K562 (cell line): ENCODE results near the gene ORM1. TPM values are rescaled to one million over a fixed set of nuclear protein-coding genes. Genes with fewer than 3 reads are reported as not detected.

Experiments used
- ATAC-seq: fragments of 200-7000 bp; cut with Tn5 transposase; 3 replicates; pipeline ENCODE4 v1.9.1; 2020; ENCODE audit warnings: moderate library complexity
- BruUV-seq: library from RNA; stranded (reverse); fragments of 400-500 nt; replicated peaks from 2 replicates; lab custom pipeline; 2021; lab: Mats Ljungman, UMichigan
- CTCF ChIA-PET: fragments of 300-600 bp; formaldehyde crosslinking; extraction: SDS; loops from one replicate; lab custom pipeline; 2021; ENCODE audit warnings: low intra/inter-chr PET ratio; lab: Yijun Ruan, JAX
- POLR2A ChIA-PET: fragments of 300-600, 350-650 bp; sonication (Branson Sonifier 250); formaldehyde crosslinking; extraction: SDS; loops from one replicate; lab custom pipeline; 2021; ENCODE audit warnings: antibody characterized with exemption, inconsistent platforms; lab: Yijun Ruan, JAX
- DNase-seq, 4 experiments: peaks; one replicate each; pipeline versions ENCODE4 v3.0.0 to v3.0.0-alpha.2; 2011 to 2018; ENCODE audit warnings: low spot score in 3 of 4, mixed read lengths in 3 of 4; ENCODE audit errors: extremely low read depth in 1 of 4
- FAIRE-seq: peaks from 2 replicates; lab custom pipeline; 2011; peaks lifted over from hg19 to GRCh38; lab: Jason Lieb, UNC
- H2AFZ ChIP-seq: 2 replicates; pipeline ENCODE4 v1.6.0; 2011; ENCODE audit warnings: low read depth, low read length, control low read depth, inconsistent platforms
- H3K27ac ChIP-seq: fragments of 200-600 bp; 3 replicates; pipeline ENCODE4 v1.8.0; 2011; ENCODE audit warnings: low read depth, mild to moderate bottlenecking, control low read depth, inconsistent platforms, low read length, moderate library complexity, mixed read lengths; ENCODE audit errors: extremely low read depth
- H3K27me3 ChIP-seq, 2 experiments: fragments of 300-600 bp in 1 of 2; 2 replicates in 1 of 2; 3 replicates in 1 of 2; pipeline versions ENCODE4 v1.6.0 to v1.8.0; 2011; ENCODE audit warnings: inconsistent platforms in 2 of 2, low read length in 2 of 2, mild to moderate bottlenecking in 1 of 2, mixed read lengths in 1 of 2, moderate library complexity in 1 of 2; ENCODE audit not compliant: control insufficient read depth in 2 of 2, insufficient read depth in 2 of 2
- H3K36me3 ChIP-seq: fragments of 300-600 bp; 3 replicates; pipeline ENCODE4 v1.8.0; 2011; ENCODE audit warnings: mild to moderate bottlenecking, low read length, inconsistent platforms; ENCODE audit not compliant: control insufficient read depth, insufficient read depth
- H3K4me1 ChIP-seq, 2 experiments: fragments of 200-600 bp in 1 of 2; replicated peaks in 1 of 2; 2 replicates in 1 of 2; 3 replicates in 1 of 2; pipeline versions ENCODE4 v1.5.1 to v1.8.0; 2011; ENCODE audit warnings: inconsistent platforms in 2 of 2, low read length in 2 of 2, mild to moderate bottlenecking in 1 of 2, mixed read lengths in 1 of 2, moderate library complexity in 1 of 2; ENCODE audit not compliant: control insufficient read depth in 2 of 2, insufficient read depth in 2 of 2
- H3K4me2 ChIP-seq: 2 replicates; pipeline ENCODE4 v1.6.1; 2011; ENCODE audit warnings: low read length, control low read depth, inconsistent platforms, mixed read lengths; ENCODE audit not compliant: insufficient read depth
- H3K4me3 ChIP-seq: fragments of 200-600 bp; sonication (generic), shearing (Covaris generic); 2 replicates; pipeline ENCODE4 v1.5.1; 2016; ENCODE audit warnings: control low read depth, inconsistent platforms
- H3K79me2 ChIP-seq: fragments of 200-600 bp; 3 replicates; pipeline ENCODE4 v1.8.0; 2011; ENCODE audit warnings: low read length, inconsistent platforms; ENCODE audit not compliant: control insufficient read depth, insufficient read depth
- H3K9ac ChIP-seq, 2 experiments: 2 replicates each; pipeline versions ENCODE4 v1.6.0 to v1.6.1; 2011; ENCODE audit warnings: low read depth in 2 of 2, low read length in 2 of 2, control low read depth in 1 of 2, inconsistent platforms in 1 of 2, mild to moderate bottlenecking in 1 of 2, mixed read lengths in 1 of 2; ENCODE audit not compliant: insufficient read depth in 1 of 2
- H3K9me1 ChIP-seq: one replicate; pipeline ENCODE4 v1.6.0; 2011; ENCODE audit warnings: inconsistent platforms, mild to moderate bottlenecking, low read length, moderate library complexity; ENCODE audit not compliant: control insufficient read depth, insufficient read depth
- H3K9me3 ChIP-seq: replicated peaks from 2 replicates; pipeline ENCODE4 v1.5.1; 2011; ENCODE audit warnings: low read depth, low read length, inconsistent platforms; ENCODE audit not compliant: control insufficient read depth, insufficient read depth
- H4K20me1 ChIP-seq: replicated peaks from 2 replicates; pipeline ENCODE4 v1.6.1; 2011; ENCODE audit warnings: low read length, inconsistent platforms, mixed read lengths; ENCODE audit not compliant: control insufficient read depth, insufficient read depth
- POLR2G ChIP-seq: fragments of 200-400 bp; formaldehyde crosslinking; IDR thresholded peaks from 2 replicates; pipeline ENCODE4 v1.6.1; 2017; ENCODE audit warnings: low read depth, mild to moderate bottlenecking, antibody characterized with exemption, low read length, moderate library complexity
- RBFOX2 ChIP-seq: fragments of 200-400 bp; formaldehyde crosslinking; IDR thresholded peaks from 2 replicates; pipeline ENCODE4 v1.6.1; 2017; ENCODE audit warnings: low read depth, mild to moderate bottlenecking, low read length, moderate library complexity
- RBM22 ChIP-seq: fragments of 200-400 bp; formaldehyde crosslinking; IDR thresholded peaks from 2 replicates; pipeline ENCODE4 v1.6.1; 2018; ENCODE audit warnings: low read length, low read depth; ENCODE audit not compliant: poor library complexity, severe bottlenecking
- TBP ChIP-seq: optimal IDR thresholded peaks from 2 replicates; pipeline ENCODE3; 2011; ENCODE audit warnings: low read depth, low read length, improper control_type of control experiment
- WGBS: fragments of 100-300 bp; shearing (Covaris generic); methylation state at CpG from one replicate; pipeline ENCODE4 v1.1.6; 2016; ENCODE audit warnings: low coverage, mixed read lengths; ENCODE audit not compliant: insufficient coverage; ENCODE audit errors: missing lambda C conversion rate; 5-methylcytosine and 5-hydroxymethylcytosine counted together
- in situ Hi-C: fragments of 300-500 bp; cut with MboI; formaldehyde crosslinking; loops from 4 replicates; pipeline ENCODE4 v1.15.0; 2018; ENCODE audit warnings: inconsistent platforms, mixed read lengths
- intact Hi-C: fragments of 100-400 bp; cut with micrococcal nuclease; formaldehyde crosslinking; loops from 2 replicates; pipeline ENCODE4 v1.14.2; 2022
- polyA plus RNA-seq, 8 experiments: library from polyadenylated mRNA; depleted of rRNA in 4 of 8; stranded (reverse) in 5 of 8; unstranded in 3 of 8; fragments of >200 nt; fragmentation: Nextera tagmentation in 2 of 8; fragmentation: Illumina TruSeq in 1 of 8; extraction: Ambion mirVana in 2 of 8; extraction: Trizol in 1 of 8; gene quantifications; 2 replicates each; pipeline versions ENCODE4 v1.2.1 to v1.2.3, GENCODE V29; 2011 to 2014; ENCODE audit warnings: inconsistent platforms in 1 of 8, missing spikeins in 1 of 8
- total RNA-seq, 7 experiments: library from RNA; depleted of rRNA in 6 of 7; stranded (reverse); fragments of >200 nt in 6 of 7; fragmentation: Illumina TruSeq in 2 of 7; extraction: Trizol in 2 of 7; gene quantifications; 2 replicates each; pipeline versions ENCODE4 v1.2.1 to v1.2.3, GENCODE V29; 2011 to 2021; ENCODE audit warnings: low replicate concordance in 1 of 7
- TF ChIP-seq, protein P1 (sequence below), 2 experiments: fragments of 250-450 bp in 1 of 2; fragments of 450-650 bp in 1 of 2; sonication (Bioruptor Pico) in 1 of 2; IDR thresholded peaks; 2 replicates each; pipeline versions ENCODE4 v1.6.1 to v1.8.0; 2016 to 2021; ENCODE audit warnings: mild to moderate bottlenecking in 2 of 2, moderate library complexity in 2 of 2, missing compliant biosample characterization in 1 of 2, missing genetic modification characterization in 1 of 2

The ORM1 gene
- total and polyA plus RNA-seq, 9 of the 15 experiments (the other 6 are each of a cell fraction or from before 2014, with no cell fraction given) = 2.9 TPM; not detected in 8

DNA sequence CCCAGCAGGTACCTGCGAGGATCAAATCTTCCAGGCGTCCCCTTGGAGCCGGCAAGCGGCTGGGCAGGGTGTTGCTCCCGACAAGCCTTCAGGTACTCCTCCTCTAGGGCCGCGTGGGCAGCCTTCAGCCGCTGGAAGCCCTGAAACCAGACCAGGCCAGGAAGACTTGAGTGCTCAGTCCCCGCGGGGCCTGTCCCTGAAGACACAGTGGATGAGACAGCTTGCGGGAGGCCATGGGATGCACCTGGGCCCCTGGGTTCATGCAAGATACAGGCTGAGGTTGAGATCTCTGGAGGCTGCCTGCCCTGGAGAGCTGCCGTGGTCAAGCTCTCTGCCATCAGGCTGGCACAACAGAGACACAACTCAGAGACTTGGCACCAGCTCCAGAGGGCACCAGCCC is 39.5 kb downstream of the ORM1 start:
- intact Hi-C loops (no loop called here), in situ Hi-C loops (no loop called here)
- ChIA-PET POLR2A (interaction anchor here (0.9 to 1.0 kb wide), 3 partner anchors 10 to 24 kb away, joined by 3 to 4 read pairs (median 3); no protein-coding TSS in a partner anchor), CTCF (no interaction called here)
- peak; percentile 49 for TF ChIP-seq RBM22
- TF ChIP-seq TBP = no peak
- TF ChIP-seq, protein P1, sequence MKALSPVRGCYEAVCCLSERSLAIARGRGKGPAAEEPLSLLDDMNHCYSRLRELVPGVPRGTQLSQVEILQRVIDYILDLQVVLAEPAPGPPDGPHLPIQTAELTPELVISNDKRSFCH (CRISPR knock-in tag; IDR thresholded peaks at IDR 0.05) = no peak
- TF ChIP-seq, protein P1 (tag; IDR thresholded peaks at IDR 0.05) = no peak
- TF ChIP-seq POLR2G = peak; percentile 66
- 0 out of 2 replicates have a peak, but pooled peaks have one; percentile 15 for TF ChIP-seq RBFOX2
- Histone ChIP-seq H3K4me2 (no peak overlapping the region), H3K9me1 (no peaks in the 10 kb centered on the region), H3K27ac (no peak overlapping the region), H3K4me1 (no peaks in the 10 kb centered on the region), H3K4me3 (no peak overlapping the region), H3K36me3 (peaks cover 18% of the 10 kb centered on the region; the same call in 2 of the 3 replicates), H3K27me3 (no peaks in the 10 kb centered on the region), H3K79me2 (no peaks in the 10 kb centered on the region), H2AFZ (no peak overlapping the region), H3K9ac (0 out of 4 replicates have a peak overlapping the region, but pooled peaks of 1 of the 2 experiments have one; percentile 8), H4K20me1 (no peaks in the 10 kb centered on the region), H3K9me3 (no peaks in the 10 kb centered on the region)
- ATAC-seq (no peak; the same call in 2 of the 3 replicates), DNase-seq (no peak), FAIRE-seq (no peak)
- WGBS = 59% methylated on average over 9 of the region's 12 CpGs
- BruUV-seq = no TSS peak
